Measurements from ENCODE around the gene SAXO1. TPM values are rescaled to one million over a fixed set of nuclear protein-coding genes. Genes with fewer than 3 reads are reported as not detected.

Gene SAXO1
- total RNA-seq, 1 donor from 2014 or later: not detected

DNA sequence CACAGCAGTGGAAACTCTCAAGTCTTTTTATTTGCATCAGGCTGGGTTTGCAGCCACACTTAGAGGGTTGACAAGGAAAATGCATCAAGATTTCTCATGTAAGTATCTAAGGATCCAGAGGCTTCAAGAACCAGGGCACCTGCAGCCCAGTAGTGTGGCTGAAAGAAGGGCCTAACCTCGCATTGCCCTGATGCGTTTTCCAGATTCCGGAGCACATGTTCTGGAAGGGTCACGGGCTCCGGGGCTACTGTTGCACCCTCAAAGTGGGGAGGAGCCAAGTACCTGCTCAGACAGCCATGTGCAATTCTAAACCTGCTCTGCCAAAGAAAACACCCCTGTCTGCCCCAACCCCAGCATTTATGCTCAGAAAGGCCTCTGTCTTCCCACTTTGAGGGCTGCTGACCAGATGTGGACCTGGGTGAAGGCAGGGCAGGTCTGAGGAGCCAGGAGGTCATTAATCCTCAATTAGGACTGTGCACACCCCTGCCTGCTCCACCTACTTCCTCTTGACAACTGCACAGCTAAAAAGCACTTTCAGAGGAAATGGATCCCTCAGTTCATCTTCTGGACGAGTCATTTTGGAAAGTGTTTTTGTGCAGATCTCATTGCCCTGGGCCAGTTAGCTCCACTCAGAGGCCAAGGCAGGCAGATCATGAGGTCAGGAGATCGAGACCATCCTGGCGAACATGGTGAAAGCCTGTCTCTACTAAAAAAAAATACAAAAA, 110.7 kb downstream of the SAXO1 start:
- H2AFZ ChIP-seq (ENCODE audit: low read depth, low read length): no peak overlapping the region
- Mint-ChIP-seq H3K27me3 (ENCODE audit: low read depth, unreplicated experiment) (no peaks in the 10 kb centered on the region), H3K4me3 (ENCODE audit: unreplicated experiment) (no peak overlapping the region), H3K36me3 (ENCODE audit: low read depth, unreplicated experiment) (no peaks in the 10 kb centered on the region), H3K27ac (ENCODE audit: unreplicated experiment) (no peak overlapping the region), H3K9me3 (ENCODE audit: unreplicated experiment) (no peaks in the 10 kb centered on the region), H3K4me1 (ENCODE audit: low read depth, unreplicated experiment) (no peaks in the 10 kb centered on the region)
- DNase-seq (ENCODE audit: low read depth) (no peak), FAIRE-seq (no peak)
- no peak overlapping the region for H3K4me3 ChIP-seq (ENCODE audit: insufficient read depth, low read depth, low read length)
- H3K9ac ChIP-seq (ENCODE audit: low read length): no peak overlapping the region
- H3K9me3 ChIP-seq (ENCODE audit: insufficient read depth, low read depth, low read length): no peaks in the 10 kb centered on the region
- H3K4me2 ChIP-seq (ENCODE audit: low read length): no peak overlapping the region
- no peaks in the 10 kb centered on the region for H3K79me2 ChIP-seq (ENCODE audit: insufficient read depth, low read length)
- H3K4me1 ChIP-seq (ENCODE audit: insufficient read depth, low read length): no peaks in the 10 kb centered on the region
- TF ChIP-seq, protein P1, sequence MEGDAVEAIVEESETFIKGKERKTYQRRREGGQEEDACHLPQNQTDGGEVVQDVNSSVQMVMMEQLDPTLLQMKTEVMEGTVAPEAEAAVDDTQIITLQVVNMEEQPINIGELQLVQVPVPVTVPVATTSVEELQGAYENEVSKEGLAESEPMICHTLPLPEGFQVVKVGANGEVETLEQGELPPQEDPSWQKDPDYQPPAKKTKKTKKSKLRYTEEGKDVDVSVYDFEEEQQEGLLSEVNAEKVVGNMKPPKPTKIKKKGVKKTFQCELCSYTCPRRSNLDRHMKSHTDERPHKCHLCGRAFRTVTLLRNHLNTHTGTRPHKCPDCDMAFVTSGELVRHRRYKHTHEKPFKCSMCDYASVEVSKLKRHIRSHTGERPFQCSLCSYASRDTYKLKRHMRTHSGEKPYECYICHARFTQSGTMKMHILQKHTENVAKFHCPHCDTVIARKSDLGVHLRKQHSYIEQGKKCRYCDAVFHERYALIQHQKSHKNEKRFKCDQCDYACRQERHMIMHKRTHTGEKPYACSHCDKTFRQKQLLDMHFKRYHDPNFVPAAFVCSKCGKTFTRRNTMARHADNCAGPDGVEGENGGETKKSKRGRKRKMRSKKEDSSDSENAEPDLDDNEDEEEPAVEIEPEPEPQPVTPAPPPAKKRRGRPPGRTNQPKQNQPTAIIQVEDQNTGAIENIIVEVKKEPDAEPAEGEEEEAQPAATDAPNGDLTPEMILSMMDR (IDR thresholded peaks at IDR 0.05; ENCODE audit: insufficient read depth, low read depth, low read length): no peak
- no peak for TF ChIP-seq EZH2 (IDR thresholded peaks at IDR 0.05; ENCODE audit: insufficient read depth, low read length)
- no peak overlapping the region for H3K27ac ChIP-seq (ENCODE audit: low read depth, low read length)
- no peaks in the 10 kb centered on the region for H3K36me3 ChIP-seq (ENCODE audit: insufficient read depth, low read length)
- no peaks in the 10 kb centered on the region for H3K27me3 ChIP-seq (ENCODE audit: insufficient read depth, low read length)
- H4K20me1 ChIP-seq (ENCODE audit: insufficient read depth, low read length): no peaks in the 10 kb centered on the region

DNA sequence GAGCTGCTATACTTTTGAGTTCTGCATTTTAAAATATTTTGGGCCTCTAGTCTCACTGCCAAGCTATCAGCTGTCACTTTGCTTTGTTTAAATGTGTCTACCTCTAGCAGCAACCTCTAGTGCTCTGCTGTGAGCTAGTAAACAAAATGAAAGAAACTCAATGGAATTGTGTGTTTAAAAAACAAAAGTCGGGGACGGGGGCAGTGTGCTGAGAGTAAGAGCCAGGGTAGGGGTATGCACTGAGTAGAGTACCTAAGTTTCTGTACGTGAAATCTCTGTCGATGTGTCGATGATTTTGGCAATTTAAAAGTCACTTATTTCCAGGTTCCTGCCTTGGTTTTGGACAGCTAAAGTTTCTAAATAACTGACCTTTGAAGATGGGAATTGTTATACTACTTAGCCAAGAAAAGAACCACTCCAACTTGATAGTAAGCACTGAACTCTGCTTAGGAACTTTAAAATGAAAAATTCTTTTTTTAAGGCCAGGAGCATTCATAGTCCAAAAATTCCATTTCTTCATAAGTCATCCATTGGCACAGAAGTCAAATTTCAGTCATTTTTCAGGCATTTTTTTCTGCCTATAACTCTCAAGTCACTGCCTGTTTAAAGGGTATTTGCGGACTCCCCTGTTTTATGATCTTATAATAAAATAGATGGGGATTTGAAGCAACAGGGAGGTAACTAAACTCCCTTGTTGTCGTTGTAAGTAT, 111.5 kb downstream of the SAXO1 start:
- no peak overlapping the region for H2AFZ ChIP-seq (ENCODE audit: low read depth, low read length)
- no peak overlapping the region for H3K27ac Mint-ChIP-seq (ENCODE audit: unreplicated experiment)
- FAIRE-seq (no peak), DNase-seq (ENCODE audit: low read depth) (no peak)
- H3K4me3 Mint-ChIP-seq (ENCODE audit: unreplicated experiment): no peak overlapping the region
- H3K4me3 ChIP-seq (ENCODE audit: insufficient read depth, low read depth, low read length): no peak overlapping the region
- H3K4me2 ChIP-seq (ENCODE audit: low read length): no peak overlapping the region
- H3K4me1 Mint-ChIP-seq (ENCODE audit: low read depth, unreplicated experiment): no peaks in the 10 kb centered on the region
- no peaks in the 10 kb centered on the region for H3K27me3 Mint-ChIP-seq (ENCODE audit: low read depth, unreplicated experiment)
- H3K4me1 ChIP-seq (ENCODE audit: insufficient read depth, low read length): no peaks in the 10 kb centered on the region
- no peak overlapping the region for H3K9ac ChIP-seq (ENCODE audit: low read length)
- no peak overlapping the region for H3K27ac ChIP-seq (ENCODE audit: low read depth, low read length)
- no peaks in the 10 kb centered on the region for H3K9me3 ChIP-seq (ENCODE audit: insufficient read depth, low read depth, low read length)
- H3K36me3 Mint-ChIP-seq (ENCODE audit: low read depth, unreplicated experiment): no peaks in the 10 kb centered on the region
- no peaks in the 10 kb centered on the region for H3K36me3 ChIP-seq (ENCODE audit: insufficient read depth, low read length)
- TF ChIP-seq EZH2 (IDR thresholded peaks at IDR 0.05; ENCODE audit: insufficient read depth, low read length): no peak
- TF ChIP-seq, protein P1 (IDR thresholded peaks at IDR 0.05; ENCODE audit: insufficient read depth, low read depth, low read length): no peak
- H4K20me1 ChIP-seq (ENCODE audit: insufficient read depth, low read length): no peaks in the 10 kb centered on the region
- no peaks in the 10 kb centered on the region for H3K27me3 ChIP-seq (ENCODE audit: insufficient read depth, low read length)
- H3K79me2 ChIP-seq (ENCODE audit: insufficient read depth, low read length): no peaks in the 10 kb centered on the region
- H3K9me3 Mint-ChIP-seq (ENCODE audit: unreplicated experiment): no peaks in the 10 kb centered on the region
